GM21717 (cell line): ENCODE results near the gene ZFR2.
"Not testable (repeated sequence)": the region's sequence is repeated elsewhere in the genome, so short reads cannot be mapped to it uniquely, and the experiment has no call there.

Experiments
- ATAC-seq: cut with Tn5 transposase; IDR thresholded peaks from one replicate; pipeline ENCODE4 v1.9.1; 2021; ENCODE audit warnings: mild to moderate bottlenecking, moderate library complexity; ENCODE audit not compliant: unreplicated experiment

The ZFR2 gene

GRCh38 chr19:3774621-3775373 lies 94.0 kb downstream of the ZFR2 start:
- ATAC-seq = no peak

GRCh38 chr19:3773814-3774515 lies 94.9 kb downstream of the ZFR2 start:
- ATAC-seq = no peak

GRCh38 chr19:3771906-3772455 lies 96.9 kb downstream of the ZFR2 start, which contains the start of gene RAX2:
Gene RAX2 (minus strand): TSS chr19:3772228. CDS start chr19:3771742, 486 bp downstream.
- ATAC-seq = no peak

DNA sequence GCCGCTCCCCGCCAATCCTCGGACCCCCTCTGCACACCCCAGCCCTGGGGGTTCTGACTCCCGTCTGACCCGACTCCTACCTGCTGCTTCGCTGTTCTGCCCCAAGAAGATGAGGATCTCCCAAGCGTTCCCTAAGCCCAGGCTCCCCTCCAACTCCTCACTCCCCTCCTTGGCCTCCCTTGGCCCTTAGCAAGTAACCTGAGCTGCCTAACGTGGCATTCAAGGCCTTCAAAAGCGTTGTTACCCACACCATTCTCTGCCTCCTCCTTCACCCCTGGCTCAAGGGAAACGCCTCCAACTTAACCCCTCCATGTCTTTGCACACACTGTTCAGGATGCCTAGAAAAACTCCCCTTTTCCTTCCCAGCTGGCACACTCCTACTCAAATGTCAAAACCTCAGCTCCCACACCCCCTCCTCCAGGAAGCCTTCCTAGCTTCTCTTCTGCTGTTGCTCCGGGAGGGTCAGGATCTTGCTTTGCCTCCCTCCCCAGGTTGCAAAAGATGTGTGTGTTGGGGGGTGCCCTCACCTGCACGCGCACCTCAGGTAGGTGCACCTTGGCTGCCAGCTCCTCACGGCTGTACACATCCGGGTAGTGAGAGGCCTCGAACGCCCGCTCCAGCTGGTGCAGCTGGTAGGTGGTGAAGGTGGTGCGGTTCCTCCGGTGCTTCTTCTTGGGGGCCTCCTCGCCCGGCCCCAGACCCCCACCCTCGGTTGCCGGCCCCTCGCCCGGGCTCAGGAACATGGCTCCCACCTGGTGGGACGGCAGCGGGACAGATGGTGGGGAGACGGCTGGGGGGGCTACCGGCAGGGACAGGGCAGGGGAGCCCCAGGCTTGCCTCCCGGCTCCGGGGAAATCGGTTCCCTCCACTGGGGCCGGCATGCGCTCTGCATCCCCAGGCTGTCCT lies 97.6 kb downstream of the ZFR2 start:
- ATAC-seq = no peak

GRCh38 chr19:3770136-3770999 lies 98.5 kb downstream of the ZFR2 start:
- no peak for ATAC-seq

- ATAC-seq = no peak
Measured at GRCh38 chr19:3769494-3769893, 99.3 kb downstream of the ZFR2 start.

DNA sequence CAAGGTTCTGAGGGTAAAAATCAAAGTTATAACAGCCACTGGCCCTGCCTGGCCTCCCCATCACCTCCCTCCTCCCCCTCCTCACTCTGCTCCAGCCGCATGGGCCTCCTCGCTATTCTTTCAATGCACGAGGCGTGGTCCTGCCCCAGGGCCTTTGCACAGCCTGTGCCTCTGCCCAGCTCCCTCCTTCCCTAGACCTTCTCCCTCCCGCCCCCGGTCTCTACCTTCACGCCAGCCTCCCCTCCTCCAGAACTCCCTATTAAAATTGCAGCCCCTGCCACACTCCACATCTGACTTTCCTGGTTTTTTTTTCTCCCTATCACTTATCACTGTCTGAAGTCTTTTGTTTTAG lies 100.1 kb downstream of the ZFR2 start:
- ATAC-seq = no peak

GRCh38 chr19:3768015-3768747 lies 100.7 kb downstream of the ZFR2 start:
- ATAC-seq = no peak

DNA sequence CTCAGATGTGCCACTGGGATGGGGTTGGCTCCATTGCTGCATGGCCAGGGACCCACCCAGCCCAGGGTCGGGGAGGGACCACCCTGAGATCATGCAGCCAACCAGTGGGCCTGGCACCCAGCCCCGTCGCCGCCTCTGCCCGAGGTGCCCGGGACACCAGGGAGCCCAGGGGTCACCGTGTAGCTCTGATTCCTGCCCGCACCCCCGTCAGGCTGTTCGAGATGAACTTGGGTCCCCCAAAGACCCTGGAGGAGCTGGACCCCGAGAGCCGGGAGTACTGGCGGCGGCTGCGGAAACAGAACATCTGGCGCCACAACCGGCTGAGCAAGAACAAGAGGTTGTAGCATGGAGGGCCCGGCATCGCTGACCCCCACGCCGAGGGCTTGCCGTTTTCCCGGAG lies 101.8 kb downstream of the ZFR2 start:
- ATAC-seq = no peak

DNA sequence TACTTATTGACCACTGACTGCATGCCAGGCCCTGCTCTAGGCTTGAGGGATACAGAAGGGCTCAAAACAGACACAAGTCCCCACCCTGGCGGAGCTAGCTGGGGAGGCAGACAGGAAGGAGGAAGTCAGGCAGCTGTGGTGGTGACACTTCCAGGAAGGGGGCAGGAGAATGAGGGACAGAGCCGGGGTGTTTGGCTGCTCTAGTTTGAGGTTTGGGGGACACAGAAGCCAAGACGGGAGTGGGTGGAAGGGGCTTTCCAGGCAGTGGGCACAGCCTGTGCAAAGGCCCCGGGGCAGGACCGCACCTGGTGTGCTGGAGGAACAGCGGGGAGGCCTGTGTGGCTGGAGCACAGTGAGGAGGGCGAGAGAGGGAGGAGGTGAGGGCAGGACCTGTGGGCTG lies 102.3 kb downstream of the ZFR2 start:
- ATAC-seq = no peak

DNA sequence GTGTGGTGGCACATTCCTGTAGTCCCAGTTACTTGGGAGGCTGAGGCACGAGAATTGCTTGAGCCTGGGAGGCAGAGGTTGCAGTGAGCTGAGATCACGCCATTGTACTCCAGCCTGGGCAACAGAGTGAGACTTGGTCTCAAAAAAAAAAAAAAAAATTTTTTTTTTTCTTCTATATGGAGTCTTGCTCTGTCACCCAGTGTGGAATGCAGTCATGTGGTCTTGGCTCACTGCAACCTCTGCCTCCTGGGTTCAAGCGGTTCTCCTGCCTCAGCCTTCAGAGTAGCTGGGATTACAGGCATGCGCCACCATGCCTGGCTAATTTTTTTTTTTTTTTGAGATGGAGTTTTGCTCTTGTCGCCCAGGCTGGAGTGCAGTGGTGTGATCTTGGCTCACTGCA lies 103.1 kb downstream of the ZFR2 start:
- ATAC-seq = not testable (repeated sequence)

- no peak for ATAC-seq
Measured at GRCh38 chr19:3765121-3765520, 103.7 kb downstream of the ZFR2 start.

- peak; percentile 66 for ATAC-seq
Measured at GRCh38 chr19:3762501-3763459, 106.1 kb downstream of the ZFR2 start, which contains the start of gene MRPL54. Gene MRPL54 (plus strand): TSS chr19:3762682. CDS start chr19:3762701, 19 bp downstream.

DNA sequence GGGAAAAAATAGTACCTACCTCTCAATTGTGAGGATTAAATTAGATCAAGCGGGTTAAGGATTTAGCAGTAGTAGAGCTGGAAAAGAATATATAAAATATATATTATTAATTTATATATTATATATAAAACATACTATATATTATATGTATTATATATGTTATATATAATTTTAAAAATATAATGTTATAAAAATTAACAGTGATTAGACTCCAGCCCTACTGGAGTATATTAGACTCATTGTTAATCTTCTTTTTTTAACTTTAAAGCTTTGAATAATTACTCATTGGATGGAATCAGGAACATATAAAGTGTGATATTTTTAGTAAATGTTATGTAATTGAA lies 106.7 kb downstream of the ZFR2 start:
- ATAC-seq = no peak

- ATAC-seq = peak; percentile 45
Measured at GRCh38 chr19:3761382-3762129, 107.3 kb downstream of the ZFR2 start, which contains the start of gene APBA3. Gene APBA3 (minus strand): TSS chr19:3761692. CDS start chr19:3760264, 1,428 bp downstream.

DNA sequence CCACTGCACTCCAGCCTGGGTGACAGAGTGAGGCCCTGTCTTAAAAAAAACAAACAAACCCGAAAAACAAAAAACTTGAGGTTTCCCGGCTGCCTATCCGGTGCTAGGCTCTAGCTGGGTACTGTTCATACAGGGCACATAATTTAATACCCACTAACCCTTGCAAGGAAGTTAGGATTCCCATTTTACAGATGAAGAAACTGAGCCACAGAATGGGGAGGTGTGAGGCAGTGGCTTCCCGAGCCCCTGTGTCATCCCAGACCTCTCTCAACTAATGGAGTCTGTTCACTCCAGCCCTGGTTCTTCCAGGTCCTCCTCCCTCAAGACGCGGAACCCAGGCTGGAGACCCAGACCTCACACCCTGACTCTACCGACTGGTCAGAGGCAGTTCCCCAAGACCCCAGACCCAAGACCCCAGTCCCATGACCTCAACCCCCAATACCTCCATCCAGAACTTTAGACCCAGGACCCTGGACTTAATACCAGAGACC lies 107.9 kb downstream of the ZFR2 start:
- ATAC-seq = peak; percentile 1

GRCh38 chr19:3759482-3760254 lies 109.2 kb downstream of the ZFR2 start:
- ATAC-seq = no peak
